AG09319 (cell line): ENCODE results near the gene METTL2B.
"Not testable (repeated sequence)": the region's sequence is repeated elsewhere in the genome, so short reads cannot be mapped to it uniquely, and the experiment has no call there.

Experiments used
- DNase-seq: peaks from one replicate; pipeline ENCODE4 v3.0.0-alpha.2; 2010; ENCODE audit warnings: low read depth; ENCODE audit errors: extremely low read depth
- TF ChIP-seq, protein P1 (sequence below): IDR thresholded peaks from 2 replicates; pipeline ENCODE4 v1.5.1; 2011; ENCODE audit warnings: low read depth, mild to moderate bottlenecking, inconsistent platforms, low read length, moderate library complexity

The METTL2B gene

DNA sequence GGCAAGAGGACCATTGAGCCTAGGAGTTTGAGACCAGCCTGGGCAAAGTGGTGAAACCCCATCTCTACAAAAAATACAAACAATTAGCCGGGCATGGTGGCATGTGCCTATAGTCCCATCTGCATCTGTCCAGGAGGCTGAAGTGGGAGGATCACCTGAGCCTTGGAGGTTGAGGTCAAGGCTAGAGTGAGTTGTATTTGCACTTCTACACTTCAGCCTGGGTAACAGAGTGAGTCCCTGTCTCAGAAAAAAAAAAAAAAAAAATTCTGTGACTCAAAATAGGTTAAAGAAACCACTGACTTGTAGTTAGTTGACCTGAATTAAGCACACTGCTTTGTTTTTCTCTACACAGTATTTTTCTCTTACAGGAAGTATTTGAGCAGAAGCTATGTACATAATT lies 74.4 kb downstream of the METTL2B start:
- TF ChIP-seq, protein P1, sequence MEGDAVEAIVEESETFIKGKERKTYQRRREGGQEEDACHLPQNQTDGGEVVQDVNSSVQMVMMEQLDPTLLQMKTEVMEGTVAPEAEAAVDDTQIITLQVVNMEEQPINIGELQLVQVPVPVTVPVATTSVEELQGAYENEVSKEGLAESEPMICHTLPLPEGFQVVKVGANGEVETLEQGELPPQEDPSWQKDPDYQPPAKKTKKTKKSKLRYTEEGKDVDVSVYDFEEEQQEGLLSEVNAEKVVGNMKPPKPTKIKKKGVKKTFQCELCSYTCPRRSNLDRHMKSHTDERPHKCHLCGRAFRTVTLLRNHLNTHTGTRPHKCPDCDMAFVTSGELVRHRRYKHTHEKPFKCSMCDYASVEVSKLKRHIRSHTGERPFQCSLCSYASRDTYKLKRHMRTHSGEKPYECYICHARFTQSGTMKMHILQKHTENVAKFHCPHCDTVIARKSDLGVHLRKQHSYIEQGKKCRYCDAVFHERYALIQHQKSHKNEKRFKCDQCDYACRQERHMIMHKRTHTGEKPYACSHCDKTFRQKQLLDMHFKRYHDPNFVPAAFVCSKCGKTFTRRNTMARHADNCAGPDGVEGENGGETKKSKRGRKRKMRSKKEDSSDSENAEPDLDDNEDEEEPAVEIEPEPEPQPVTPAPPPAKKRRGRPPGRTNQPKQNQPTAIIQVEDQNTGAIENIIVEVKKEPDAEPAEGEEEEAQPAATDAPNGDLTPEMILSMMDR, result no peak
- no peak for DNase-seq

DNA sequence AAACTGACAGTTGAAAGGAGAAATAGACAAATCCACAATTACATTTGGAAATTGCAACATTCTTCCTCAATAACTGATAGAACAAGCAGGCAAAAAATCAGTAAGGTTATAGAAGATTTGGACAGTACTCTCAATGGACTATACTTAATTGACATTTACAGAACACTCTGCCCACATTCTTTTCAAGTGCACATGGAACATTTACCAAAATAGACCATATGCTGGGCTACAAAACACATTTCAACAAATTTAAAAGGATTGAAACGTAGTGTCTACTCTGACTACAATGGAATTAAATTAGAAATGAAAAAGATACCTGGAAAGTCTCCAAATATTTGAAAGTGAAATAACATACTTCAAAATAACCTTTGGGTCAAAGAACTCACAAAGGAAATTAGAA lies 77.8 kb downstream of the METTL2B start:
- not testable (repeated sequence) for DNase-seq
